GM21619 (cell line): ENCODE measurements around the gene DGKD.

Source experiments
- ATAC-seq: cut with Tn5 transposase; IDR thresholded peaks from one replicate; pipeline ENCODE4 v1.9.1; 2021; ENCODE audit not compliant: unreplicated experiment

Gene DGKD, protein sequence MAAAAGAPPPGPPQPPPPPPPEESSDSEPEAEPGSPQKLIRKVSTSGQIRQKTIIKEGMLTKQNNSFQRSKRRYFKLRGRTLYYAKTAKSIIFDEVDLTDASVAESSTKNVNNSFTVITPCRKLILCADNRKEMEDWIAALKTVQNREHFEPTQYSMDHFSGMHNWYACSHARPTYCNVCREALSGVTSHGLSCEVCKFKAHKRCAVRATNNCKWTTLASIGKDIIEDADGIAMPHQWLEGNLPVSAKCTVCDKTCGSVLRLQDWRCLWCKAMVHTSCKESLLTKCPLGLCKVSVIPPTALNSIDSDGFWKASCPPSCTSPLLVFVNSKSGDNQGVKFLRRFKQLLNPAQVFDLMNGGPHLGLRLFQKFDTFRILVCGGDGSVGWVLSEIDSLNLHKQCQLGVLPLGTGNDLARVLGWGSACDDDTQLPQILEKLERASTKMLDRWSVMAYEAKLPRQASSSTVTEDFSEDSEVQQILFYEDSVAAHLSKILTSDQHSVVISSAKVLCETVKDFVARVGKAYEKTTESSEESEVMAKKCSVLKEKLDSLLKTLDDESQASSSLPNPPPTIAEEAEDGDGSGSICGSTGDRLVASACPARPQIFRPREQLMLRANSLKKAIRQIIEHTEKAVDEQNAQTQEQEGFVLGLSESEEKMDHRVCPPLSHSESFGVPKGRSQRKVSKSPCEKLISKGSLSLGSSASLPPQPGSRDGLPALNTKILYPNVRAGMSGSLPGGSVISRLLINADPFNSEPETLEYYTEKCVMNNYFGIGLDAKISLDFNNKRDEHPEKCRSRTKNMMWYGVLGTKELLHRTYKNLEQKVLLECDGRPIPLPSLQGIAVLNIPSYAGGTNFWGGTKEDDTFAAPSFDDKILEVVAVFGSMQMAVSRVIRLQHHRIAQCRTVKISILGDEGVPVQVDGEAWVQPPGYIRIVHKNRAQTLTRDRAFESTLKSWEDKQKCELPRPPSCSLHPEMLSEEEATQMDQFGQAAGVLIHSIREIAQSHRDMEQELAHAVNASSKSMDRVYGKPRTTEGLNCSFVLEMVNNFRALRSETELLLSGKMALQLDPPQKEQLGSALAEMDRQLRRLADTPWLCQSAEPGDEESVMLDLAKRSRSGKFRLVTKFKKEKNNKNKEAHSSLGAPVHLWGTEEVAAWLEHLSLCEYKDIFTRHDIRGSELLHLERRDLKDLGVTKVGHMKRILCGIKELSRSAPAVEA

DNA sequence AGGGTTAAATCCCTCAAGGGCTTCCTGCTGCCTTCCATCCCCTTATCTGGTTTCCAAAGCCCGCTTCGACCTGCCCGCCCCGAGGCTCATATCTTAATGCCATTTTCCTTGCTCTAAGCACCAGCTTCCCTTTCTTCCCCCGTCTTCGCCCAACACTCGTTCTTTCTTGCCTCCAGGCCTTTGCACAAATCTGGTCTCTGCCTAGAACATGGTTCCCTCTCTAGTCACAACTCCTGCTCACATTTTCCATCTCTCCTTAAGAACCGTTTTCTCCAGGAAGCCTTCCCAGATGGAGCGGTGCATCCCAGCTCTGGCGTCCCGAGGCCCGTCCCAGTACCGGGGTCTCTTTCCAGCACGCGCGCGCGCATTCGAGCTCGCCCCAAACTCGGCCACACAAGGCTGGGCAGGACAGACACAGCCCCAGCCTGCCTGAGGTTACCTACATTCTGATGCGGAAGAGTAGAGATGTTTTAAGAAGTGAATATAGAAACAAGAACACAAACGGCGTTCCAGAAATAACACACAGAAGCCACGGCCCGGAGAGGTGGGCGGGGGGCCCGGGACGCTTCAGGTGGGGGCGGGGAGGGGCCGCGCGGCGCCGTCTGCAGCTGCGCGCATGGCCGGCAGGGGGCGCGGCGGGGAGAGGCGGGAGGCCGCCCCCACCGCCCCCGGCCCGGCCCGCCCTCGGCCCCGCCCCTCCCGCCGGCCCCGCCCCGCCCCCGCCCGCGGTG lies at the start of gene DGKD:
Gene DGKD (plus strand): TSS at position 726 of the 731 bp plus-strand sequence. CDS start 25 bp downstream, outside the sequence.
- ATAC-seq = peak; percentile 36

DNA sequence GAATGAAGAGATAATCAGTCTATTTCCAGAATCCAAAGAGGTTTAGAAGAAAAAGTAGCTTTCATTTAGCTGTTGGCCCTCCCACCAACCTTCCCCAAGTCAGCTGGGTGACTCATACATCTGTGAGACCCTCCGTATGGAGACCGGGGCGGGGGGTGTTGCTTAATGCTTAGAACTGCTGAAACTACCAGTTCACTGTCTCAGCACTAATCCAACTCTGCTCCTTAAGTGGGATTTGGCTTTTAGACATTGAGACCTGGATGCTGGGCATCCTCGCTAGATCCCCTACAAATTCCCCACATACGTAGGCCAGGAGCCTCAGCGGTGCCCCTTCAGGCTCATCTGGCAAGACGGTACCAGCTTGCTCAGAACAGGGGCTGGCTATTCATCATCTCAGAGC lies 46.7 kb upstream of the DGKD start, which contains the start of gene SAG:
Gene SAG (plus strand): TSS at position 252 of the 400 bp plus-strand sequence. CDS start 1,374 bp downstream, outside the sequence.
- no peak for ATAC-seq

DNA sequence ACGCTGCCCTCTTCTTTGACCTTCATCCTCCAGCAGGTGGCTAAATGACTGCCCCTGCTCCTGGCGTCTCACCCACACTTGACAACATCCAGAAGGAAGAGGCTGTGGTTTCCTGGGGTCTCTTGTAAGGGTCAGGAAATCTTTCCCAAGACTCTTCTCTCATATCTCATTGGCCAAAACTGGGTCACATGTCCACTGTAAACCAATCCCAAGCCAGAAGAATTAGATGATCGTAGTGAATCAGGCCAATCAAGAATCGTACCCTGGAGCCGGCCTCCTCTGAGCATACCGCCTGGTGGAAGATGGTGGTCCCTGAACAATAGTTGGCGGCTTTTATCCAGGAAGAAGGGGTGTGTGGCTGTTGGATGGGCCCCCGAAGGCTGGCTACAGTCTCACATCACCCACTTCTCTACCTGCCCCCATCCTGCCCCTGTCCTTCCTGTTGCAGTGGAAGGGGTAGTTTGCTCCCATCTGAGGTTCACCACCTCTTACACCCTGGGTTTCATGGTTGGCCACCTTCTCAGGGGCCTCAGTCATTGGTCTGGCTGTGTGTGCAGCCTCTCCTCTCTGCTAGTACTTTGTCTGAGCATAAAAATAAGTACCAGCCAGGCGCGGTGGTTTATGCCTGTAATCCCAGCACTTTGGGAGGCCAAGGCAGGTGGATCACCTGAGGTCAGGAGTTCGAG lies 42.9 kb upstream of the DGKD start:
- ATAC-seq = no peak

- ATAC-seq = no peak
These were observed 41.4 kb upstream of the DGKD start for GRCh38 chr2:233312874-233313273.

DNA sequence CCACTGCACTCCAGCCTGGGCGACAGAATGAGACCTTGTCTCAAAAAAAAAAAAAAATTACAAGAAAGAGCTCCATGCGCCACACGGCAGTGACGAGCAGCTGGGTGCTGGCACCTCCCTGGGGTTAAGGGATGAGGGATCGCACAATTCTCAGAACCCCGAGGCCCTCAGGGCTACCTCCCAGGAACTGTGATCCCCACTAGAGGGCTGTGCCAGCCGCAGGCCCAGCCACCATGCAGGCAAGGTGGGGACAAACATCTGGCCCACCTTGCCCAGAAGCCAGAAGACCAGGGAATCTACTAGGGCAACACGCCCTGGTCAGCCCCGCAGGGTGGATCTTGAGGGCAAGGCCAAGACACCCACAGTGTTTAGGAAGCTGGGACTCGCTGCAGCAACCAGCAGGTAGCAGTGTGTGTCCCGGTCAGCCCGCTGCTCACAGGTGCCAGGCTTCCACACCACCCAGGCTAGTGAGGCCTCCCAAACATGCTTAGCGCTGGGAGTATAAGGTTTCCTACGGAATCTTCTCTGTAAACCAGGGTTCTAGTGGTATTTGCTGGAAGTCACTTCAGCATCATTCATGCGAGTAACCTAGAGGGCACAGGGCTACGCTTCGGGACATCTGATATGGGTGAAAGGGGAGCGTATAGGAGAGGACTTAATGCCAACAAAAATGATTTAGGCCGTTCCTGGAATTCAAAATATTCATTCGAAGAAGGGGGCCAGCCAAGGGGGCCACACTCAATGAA lies 39.9 kb upstream of the DGKD start:
- ATAC-seq = no peak

GRCh38 chr2:233317196-233317943 lies 36.9 kb upstream of the DGKD start:
- ATAC-seq = no peak

DNA sequence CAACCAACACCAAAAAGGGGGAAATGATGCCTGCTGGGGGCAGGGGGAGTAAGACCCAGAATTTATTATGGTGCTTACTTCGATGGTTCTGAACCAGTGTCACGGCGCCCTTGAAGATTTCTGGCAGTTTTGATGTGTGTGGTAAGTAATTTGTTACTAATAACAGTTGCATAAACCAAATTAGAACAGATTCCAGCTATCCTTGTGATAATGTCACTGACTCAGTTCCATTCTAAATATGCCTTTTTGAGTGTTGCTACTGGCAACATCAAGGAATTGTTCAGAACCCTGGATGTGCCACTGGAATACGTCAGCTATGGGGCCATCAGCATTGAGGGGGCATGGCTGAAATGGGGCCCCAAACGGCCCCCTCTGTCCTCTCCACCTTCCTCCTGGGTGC lies 35.0 kb upstream of the DGKD start:
- no peak for ATAC-seq

GRCh38 chr2:233320470-233320869 lies 33.8 kb upstream of the DGKD start:
- ATAC-seq = no peak

- no peak for ATAC-seq
These were observed 33.1 kb upstream of the DGKD start for GRCh38 chr2:233321166-233321565.

DNA sequence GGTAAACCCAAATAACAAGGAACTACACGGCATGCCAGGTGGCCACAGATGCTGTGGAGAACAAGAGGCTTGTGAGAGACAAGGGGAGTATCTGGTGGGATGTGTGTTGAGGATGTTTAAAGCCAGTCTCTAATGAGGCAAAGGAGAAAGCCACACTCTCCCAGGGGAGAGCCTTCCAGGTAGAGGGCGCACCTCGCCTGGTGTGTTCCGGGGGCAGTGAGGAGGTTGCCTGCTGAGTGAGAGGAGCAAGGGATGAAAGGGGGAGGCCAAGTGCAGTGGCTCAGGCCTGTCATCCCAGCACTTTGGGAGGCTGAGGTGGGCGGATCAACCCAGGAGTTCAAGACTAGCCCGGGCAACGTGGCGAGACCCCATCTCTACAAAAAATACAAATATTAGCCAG lies 30.4 kb upstream of the DGKD start:
- no peak for ATAC-seq

DNA sequence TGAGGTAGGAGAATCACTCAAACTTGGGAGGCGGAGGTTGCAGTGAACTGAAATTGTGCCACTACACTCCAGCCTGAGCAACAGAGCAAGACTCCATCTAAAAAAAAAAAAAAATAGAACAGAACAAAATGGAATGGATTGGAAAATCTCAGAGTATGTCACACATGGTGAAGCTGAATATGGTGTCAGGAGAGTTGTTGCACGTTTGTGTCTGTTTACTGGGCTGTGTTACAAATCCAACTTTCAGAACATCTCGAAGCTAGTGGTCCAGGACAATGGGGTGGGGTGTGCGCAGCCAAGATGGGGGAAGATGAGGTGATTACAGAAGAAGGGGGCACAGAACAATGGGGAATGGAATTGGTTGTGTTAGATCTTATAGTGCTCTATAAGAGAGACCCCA lies 29.0 kb upstream of the DGKD start:
- no peak for ATAC-seq

GRCh38 chr2:233325814-233326213 lies 28.5 kb upstream of the DGKD start:
- no peak for ATAC-seq

GRCh38 chr2:233326500-233326899 lies 27.8 kb upstream of the DGKD start:
- ATAC-seq = no peak

DNA sequence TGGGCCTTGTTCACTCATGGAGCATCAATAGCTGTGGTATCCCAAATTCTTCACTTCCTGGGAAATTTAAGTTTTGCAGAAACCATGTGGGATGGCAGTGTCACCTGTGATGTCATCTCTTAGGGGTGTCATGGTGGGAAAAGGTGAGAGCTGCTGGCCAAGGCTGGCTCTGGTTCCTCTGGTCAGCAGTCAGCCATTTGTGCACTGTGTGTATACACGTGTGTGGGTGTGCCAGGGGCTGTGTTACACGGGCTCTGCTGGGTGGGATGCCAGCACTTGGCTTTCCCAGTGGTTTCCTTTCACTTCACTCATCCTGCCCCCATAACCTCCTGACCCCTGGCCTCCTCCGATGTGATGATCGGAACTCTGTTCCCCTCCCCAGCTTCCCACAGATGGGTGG lies 25.4 kb upstream of the DGKD start:
- ATAC-seq = no peak

- no peak for ATAC-seq
These were observed 24.7 kb upstream of the DGKD start for GRCh38 chr2:233329489-233330135.

DNA sequence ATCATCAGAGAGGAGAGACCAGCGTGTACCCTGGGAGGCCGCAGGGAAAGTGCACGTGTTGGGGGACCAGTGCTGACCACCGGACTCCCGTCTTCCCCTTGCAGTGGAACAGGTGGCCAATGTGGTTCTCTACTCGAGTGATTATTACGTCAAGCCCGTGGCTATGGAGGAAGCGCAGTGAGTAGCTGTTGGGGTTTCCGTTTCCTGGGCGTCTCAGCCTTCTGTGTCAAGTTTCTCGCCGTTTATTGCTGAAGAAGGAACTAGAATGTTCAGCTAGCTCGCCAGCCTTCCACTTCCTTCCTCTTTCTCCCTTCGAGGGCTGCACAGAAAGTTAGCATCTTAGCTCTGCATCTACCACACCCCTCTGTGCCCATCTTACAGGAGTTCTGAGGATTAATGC lies 22.8 kb upstream of the DGKD start:
- ATAC-seq = peak; percentile 93

GRCh38 chr2:233332125-233332524 lies 22.2 kb upstream of the DGKD start:
- no peak for ATAC-seq

GRCh38 chr2:233334915-233335314 lies 19.4 kb upstream of the DGKD start:
- ATAC-seq = no peak
